ENCODE results near the gene GREB1L. TPM values are rescaled to one million over a fixed set of nuclear protein-coding genes. Genes with fewer than 3 reads are reported as not detected.

GREB1L gene
- total and polyA plus RNA-seq, 10 of the 15 experiments (the other 5 are each of a cell fraction or from before 2014, with no cell fraction given): under 0.01 to 0.11 (median 0.03) TPM; not detected in 1

DNA sequence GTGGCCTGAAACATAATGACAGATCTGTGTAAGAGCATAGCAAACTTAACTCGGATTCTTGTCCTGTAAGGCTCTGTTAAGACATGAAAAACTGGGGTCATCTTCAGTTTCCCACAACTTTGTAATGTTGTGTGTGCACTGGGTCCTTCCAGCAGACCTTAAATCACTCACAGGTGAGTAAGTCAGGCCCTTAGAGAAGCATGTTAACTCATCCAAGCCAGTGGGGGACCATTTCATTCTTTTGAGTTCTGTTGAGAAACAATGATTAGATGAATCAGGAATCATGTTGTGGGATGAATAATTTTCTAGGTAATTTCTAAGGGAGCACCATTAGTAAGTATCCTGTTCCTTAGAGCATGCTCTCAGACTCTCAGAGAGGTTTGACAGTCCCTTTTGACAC is 191.4 kb downstream of the GREB1L start:
- no peak for ATAC-seq
- Histone ChIP-seq H3K9me3 (replicated peaks; ENCODE audit: control insufficient read depth, insufficient read depth, low read length) (no peaks in the 10 kb centered on the region), H3K4me1 (ENCODE audit: control insufficient read depth, insufficient read depth, low read length) (no peaks in the 10 kb centered on the region), H3K9ac (ENCODE audit: control insufficient read depth, insufficient read depth, low read length) (no peak overlapping the region), H4K20me1 (ENCODE audit: control insufficient read depth, insufficient read depth) (no peaks in the 10 kb centered on the region), H3K27ac (ENCODE audit: control insufficient read depth, insufficient read depth) (no peak overlapping the region), H3K4me2 (ENCODE audit: control insufficient read depth, insufficient read depth) (no peak overlapping the region), H3K36me3 (ENCODE audit: control insufficient read depth in 2 of 2, insufficient read depth in 2 of 2, low read length in 1 of 2) (no peaks in the 10 kb centered on the region), H3K4me3 (no peak overlapping the region), H3K27me3 (replicated peaks in 1 of 2; ENCODE audit: control insufficient read depth in 2 of 2, insufficient read depth in 2 of 2, low read length in 1 of 2) (no peaks in the 10 kb centered on the region), H2AFZ (ENCODE audit: control insufficient read depth, low read depth, low read length) (no peak overlapping the region), H3K79me2 (ENCODE audit: control insufficient read depth, insufficient read depth, low read length) (no peaks in the 10 kb centered on the region)
- no TSS peak for BruUV-seq (replicated peaks)
- FAIRE-seq: no peak
- intact Hi-C loops (cut with micrococcal nuclease; ENCODE audit: unreplicated experiment): loop anchor here (10.0 kb wide), 1 partner anchor 61 kb away; no protein-coding TSS in a partner anchor
- ChIA-PET SMC1A (ENCODE audit: uncharacterized antibody, unreplicated experiment) (interaction anchor here (1.3 kb wide), 1 partner anchor 25 kb away, joined by 3 read pairs; no protein-coding TSS in a partner anchor), POLR2A (no interaction called here), CTCF (no interaction called here), RAD21 (ENCODE audit: unreplicated experiment) (no interaction called here)
- no peak for DNase-seq (ENCODE audit: low read depth, low spot score)
- in situ Hi-C loops (cut with MboI): loop anchor here (25.0 kb wide), 1 partner anchor 371 kb away; no protein-coding TSS in a partner anchor
- TF ChIP-seq SP1 (IDR thresholded peaks at IDR 0.05; ENCODE audit: low read depth, low read length): no peak
- no peak for TF ChIP-seq WRNIP1 (IDR thresholded peaks at IDR 0.05; ENCODE audit: borderline replicate concordance, low read depth, low read length)
- TF ChIP-seq ZBED1 (IDR thresholded peaks at IDR 0.05; ENCODE audit: borderline replicate concordance): no peak
- TF ChIP-seq FOXM1 (IDR thresholded peaks at IDR 0.05; ENCODE audit: low read depth, low read length): no peak
- TF ChIP-seq ZNF274 (IDR thresholded peaks at IDR 0.05; ENCODE audit: insufficient read depth, insufficient read length): no peak
- no peak for TF ChIP-seq SMAD5 (IDR thresholded peaks at IDR 0.05; ENCODE audit: low read depth)
- no peak for TF ChIP-seq SUZ12 (IDR thresholded peaks at IDR 0.05; ENCODE audit: unreplicated experiment)
- TF ChIP-seq, protein P1, sequence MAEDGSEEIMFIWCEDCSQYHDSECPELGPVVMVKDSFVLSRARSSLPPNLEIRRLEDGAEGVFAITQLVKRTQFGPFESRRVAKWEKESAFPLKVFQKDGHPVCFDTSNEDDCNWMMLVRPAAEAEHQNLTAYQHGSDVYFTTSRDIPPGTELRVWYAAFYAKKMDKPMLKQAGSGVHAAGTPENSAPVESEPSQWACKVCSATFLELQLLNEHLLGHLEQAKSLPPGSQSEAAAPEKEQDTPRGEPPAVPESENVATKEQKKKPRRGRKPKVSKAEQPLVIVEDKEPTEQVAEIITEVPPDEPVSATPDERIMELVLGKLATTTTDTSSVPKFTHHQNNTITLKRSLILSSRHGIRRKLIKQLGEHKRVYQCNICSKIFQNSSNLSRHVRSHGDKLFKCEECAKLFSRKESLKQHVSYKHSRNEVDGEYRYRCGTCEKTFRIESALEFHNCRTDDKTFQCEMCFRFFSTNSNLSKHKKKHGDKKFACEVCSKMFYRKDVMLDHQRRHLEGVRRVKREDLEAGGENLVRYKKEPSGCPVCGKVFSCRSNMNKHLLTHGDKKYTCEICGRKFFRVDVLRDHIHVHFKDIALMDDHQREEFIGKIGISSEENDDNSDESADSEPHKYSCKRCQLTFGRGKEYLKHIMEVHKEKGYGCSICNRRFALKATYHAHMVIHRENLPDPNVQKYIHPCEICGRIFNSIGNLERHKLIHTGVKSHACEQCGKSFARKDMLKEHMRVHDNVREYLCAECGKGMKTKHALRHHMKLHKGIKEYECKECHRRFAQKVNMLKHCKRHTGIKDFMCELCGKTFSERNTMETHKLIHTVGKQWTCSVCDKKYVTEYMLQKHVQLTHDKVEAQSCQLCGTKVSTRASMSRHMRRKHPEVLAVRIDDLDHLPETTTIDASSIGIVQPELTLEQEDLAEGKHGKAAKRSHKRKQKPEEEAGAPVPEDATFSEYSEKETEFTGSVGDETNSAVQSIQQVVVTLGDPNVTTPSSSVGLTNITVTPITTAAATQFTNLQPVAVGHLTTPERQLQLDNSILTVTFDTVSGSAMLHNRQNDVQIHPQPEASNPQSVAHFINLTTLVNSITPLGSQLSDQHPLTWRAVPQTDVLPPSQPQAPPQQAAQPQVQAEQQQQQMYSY (CRISPR knock-in tag; IDR thresholded peaks at IDR 0.05): no peak
- no peak for TF ChIP-seq TAF1 (IDR thresholded peaks at IDR 0.05; ENCODE audit: borderline replicate concordance, low read depth, low read length)
- 0% methylated on average over 1 of the region's 1 CpG for WGBS (ENCODE audit: insufficient coverage, insufficient replicate concordance, low lambda C conversion rate, missing lambda C conversion rate)

Measured in GM12878 (cell line).